ENCODE data around the gene PAM.
"Not testable (repeated sequence)": the region's sequence is repeated elsewhere in the genome, so short reads cannot be mapped to it uniquely, and the experiment has no call there.

Gene PAM

GRCh38 chr5:103046706-103047105 lies 291.6 kb downstream of the PAM start:
- not testable (repeated sequence) for DNase-seq (ENCODE audit: low read depth, low spot score)

GRCh38 chr5:103057208-103058130 lies 302.4 kb downstream of the PAM start:
- DNase-seq (ENCODE audit: low read depth, low spot score), result no peak

- DNase-seq (ENCODE audit: low read depth, low spot score), result no peak
Observed at GRCh38 chr5:103059525-103059924, 304.4 kb downstream of the PAM start.

- DNase-seq (ENCODE audit: low read depth, low spot score), result no peak
Observed at GRCh38 chr5:103060424-103060954, 305.4 kb downstream of the PAM start.

GRCh38 chr5:103066326-103066725 lies 311.2 kb downstream of the PAM start:
- no peak for DNase-seq (ENCODE audit: low read depth, low spot score)

- DNase-seq (ENCODE audit: low read depth, low spot score), result not testable (repeated sequence)
Observed at GRCh38 chr5:103073500-103073899, 318.4 kb downstream of the PAM start.

GRCh38 chr5:103075442-103075841 lies 320.3 kb downstream of the PAM start:
- no peak for DNase-seq (ENCODE audit: low read depth, low spot score)
